ENCODE measurements around the gene PLEKHH1.

The PLEKHH1 gene

GRCh38 chr14:67491741-67492507 lies 41.2 kb upstream of the PLEKHH1 start:
- Histone ChIP-seq H3K9ac (ENCODE audit: low read length) (no peak overlapping the region), H3K27me3 (ENCODE audit: low read depth, low read length) (peaks cover 39% of the 10 kb centered on the region), H3K79me2 (ENCODE audit: low read length) (no peaks in the 10 kb centered on the region), H3K4me2 (ENCODE audit: low read length) (no peak overlapping the region), H3K9me3 (ENCODE audit: insufficient read depth, low read length) (peaks cover 31% of the 10 kb centered on the region; the same call in 1 of the 2 replicates), H3K27ac (ENCODE audit: low read length) (no peak overlapping the region), H3K4me3 (ENCODE audit: low read length) (no peak overlapping the region), H4K20me1 (ENCODE audit: insufficient read depth, low read length) (peaks cover 7% of the 10 kb centered on the region; the same call in 1 of the 2 replicates), H3K36me3 (replicated peaks; ENCODE audit: low read depth, low read length) (peaks cover 25% of the 10 kb centered on the region), H2AFZ (ENCODE audit: low read depth, low read length) (no peak overlapping the region), H3K4me1 (ENCODE audit: low read length) (peaks cover 32% of the 10 kb centered on the region)
- TF ChIP-seq CTCF (IDR thresholded peaks at IDR 0.05; ENCODE audit: low read depth, low read length) (no peak), EZH2phosphoT487 (IDR thresholded peaks at IDR 0.05; ENCODE audit: low read depth) (no peak)

DNA sequence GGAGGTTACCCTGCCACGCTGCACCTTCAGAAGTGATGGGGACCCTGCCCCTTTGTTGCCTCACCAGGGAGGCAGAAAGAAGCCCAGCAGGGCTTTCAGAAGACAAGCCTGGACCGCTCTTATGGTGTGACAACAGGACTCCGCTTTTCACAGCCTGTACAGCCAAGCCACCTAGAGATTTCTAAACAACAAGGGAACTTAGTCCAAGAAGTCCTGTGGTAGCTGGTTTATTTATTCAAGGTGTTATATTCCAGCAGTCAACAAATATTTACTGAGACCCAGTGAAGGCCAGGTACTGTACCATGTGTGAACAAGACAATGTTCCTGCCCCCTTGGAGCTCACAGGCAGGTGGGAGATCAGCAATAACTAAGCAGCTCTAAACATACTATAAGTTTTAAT lies 40.6 kb upstream of the PLEKHH1 start:
- Histone ChIP-seq H3K27ac (ENCODE audit: low read length) (no peak overlapping the region), H3K4me2 (ENCODE audit: low read length) (no peak overlapping the region), H4K20me1 (ENCODE audit: insufficient read depth, low read length) (peaks cover 7% of the 10 kb centered on the region; the same call in 1 of the 2 replicates), H3K4me3 (ENCODE audit: low read length) (no peak overlapping the region), H3K4me1 (ENCODE audit: low read length) (peaks cover 27% of the 10 kb centered on the region), H3K9ac (ENCODE audit: low read length) (no peak overlapping the region), H3K36me3 (replicated peaks; ENCODE audit: low read depth, low read length) (peaks cover 22% of the 10 kb centered on the region), H3K9me3 (ENCODE audit: insufficient read depth, low read length) (peaks cover 28% of the 10 kb centered on the region; the same call in 1 of the 2 replicates), H2AFZ (ENCODE audit: low read depth, low read length) (no peak overlapping the region), H3K79me2 (ENCODE audit: low read length) (no peaks in the 10 kb centered on the region), H3K27me3 (ENCODE audit: low read depth, low read length) (peaks cover 39% of the 10 kb centered on the region)
- TF ChIP-seq CTCF (IDR thresholded peaks at IDR 0.05; ENCODE audit: low read depth, low read length) (no peak), EZH2phosphoT487 (IDR thresholded peaks at IDR 0.05; ENCODE audit: low read depth) (no peak)

- H3K79me2 ChIP-seq (ENCODE audit: low read length) = no peaks in the 10 kb centered on the region
- peaks cover 21% of the 10 kb centered on the region for H3K4me1 ChIP-seq (ENCODE audit: low read length)
- H3K9me3 ChIP-seq (ENCODE audit: insufficient read depth, low read length) = peaks cover 28% of the 10 kb centered on the region; the same call in 1 of the 2 replicates
- no peak overlapping the region for H3K27ac ChIP-seq (ENCODE audit: low read length)
- TF ChIP-seq CTCF (IDR thresholded peaks at IDR 0.05; ENCODE audit: low read depth, low read length) (no peak), EZH2phosphoT487 (IDR thresholded peaks at IDR 0.05; ENCODE audit: low read depth) (no peak)
- H3K27me3 ChIP-seq (ENCODE audit: low read depth, low read length) = peaks cover 46% of the 10 kb centered on the region
- H3K4me2 ChIP-seq (ENCODE audit: low read length) = no peak overlapping the region
- no peak overlapping the region for H2AFZ ChIP-seq (ENCODE audit: low read depth, low read length)
- peaks cover 7% of the 10 kb centered on the region; the same call in 1 of the 2 replicates for H4K20me1 ChIP-seq (ENCODE audit: insufficient read depth, low read length)
- no peak overlapping the region for H3K4me3 ChIP-seq (ENCODE audit: low read length)
- peaks cover 22% of the 10 kb centered on the region for H3K36me3 ChIP-seq (replicated peaks; ENCODE audit: low read depth, low read length)
- no peak overlapping the region for H3K9ac ChIP-seq (ENCODE audit: low read length)
These were observed 39.9 kb upstream of the PLEKHH1 start for GRCh38 chr14:67493092-67493717.

DNA sequence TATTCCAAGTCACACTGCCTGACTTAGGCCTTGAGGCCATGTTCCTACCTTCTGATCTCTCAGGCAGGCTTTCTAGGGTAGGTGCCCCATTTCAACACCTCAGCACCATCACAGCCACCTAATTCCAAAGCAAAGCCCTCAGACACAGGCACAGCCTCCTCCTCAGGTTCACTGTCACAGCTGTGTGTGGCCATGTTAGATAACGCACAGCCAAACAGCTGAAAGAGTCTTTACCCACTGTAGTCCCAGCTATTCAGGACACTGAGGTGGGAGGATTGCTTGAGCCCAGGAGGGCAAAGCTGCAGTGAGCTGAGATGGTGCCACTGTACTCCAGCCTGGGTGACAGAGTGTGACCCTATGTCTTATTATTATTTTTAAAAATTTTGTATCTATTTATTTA lies 37.3 kb upstream of the PLEKHH1 start:
- Histone ChIP-seq H3K27me3 (ENCODE audit: low read depth, low read length) (peaks cover 48% of the 10 kb centered on the region), H3K4me2 (ENCODE audit: low read length) (no peak overlapping the region), H2AFZ (ENCODE audit: low read depth, low read length) (no peak overlapping the region), H3K36me3 (replicated peaks; ENCODE audit: low read depth, low read length) (peaks cover 22% of the 10 kb centered on the region), H4K20me1 (ENCODE audit: insufficient read depth, low read length) (no peaks in the 10 kb centered on the region), H3K4me3 (ENCODE audit: low read length) (no peak overlapping the region), H3K9ac (ENCODE audit: low read length) (no peak overlapping the region), H3K4me1 (ENCODE audit: low read length) (peaks cover 8% of the 10 kb centered on the region; the same call in 1 of the 2 replicates), H3K9me3 (ENCODE audit: insufficient read depth, low read length) (peaks cover 28% of the 10 kb centered on the region; the same call in 1 of the 2 replicates), H3K27ac (ENCODE audit: low read length) (no peak overlapping the region), H3K79me2 (ENCODE audit: low read length) (no peaks in the 10 kb centered on the region)
- TF ChIP-seq EZH2phosphoT487 (IDR thresholded peaks at IDR 0.05; ENCODE audit: low read depth) (no peak), CTCF (IDR thresholded peaks at IDR 0.05; ENCODE audit: low read depth, low read length) (no peak)
